Dendritic cell treated with granulocyte-macrophage colony-stimulating factor and Interleukin-4, amounts not matched to agents 40 ng/mL and 50 ng/mL, for 4 days (primary cell): Measurements from ENCODE around the gene CDH1.

Source experiments
- H3K27ac Mint-ChIP-seq: one replicate; pipeline ENCODE4 v1.8.0; 2022; ENCODE audit warnings: mild to moderate bottlenecking, mixed read lengths
- H3K27me3 Mint-ChIP-seq: one replicate; pipeline ENCODE4 v1.8.0; 2022; ENCODE audit warnings: mild to moderate bottlenecking, mixed read lengths
- H3K36me3 Mint-ChIP-seq: one replicate; pipeline ENCODE4 v1.8.0; 2022; ENCODE audit warnings: low read depth, mixed read lengths
- H3K4me1 Mint-ChIP-seq: one replicate; pipeline ENCODE4 v1.8.0; 2022; ENCODE audit warnings: low read depth, mixed read lengths
- H3K4me3 Mint-ChIP-seq: one replicate; pipeline ENCODE4 v1.8.0; 2022; ENCODE audit warnings: mild to moderate bottlenecking, moderate library complexity, mixed read lengths
- H3K9me3 Mint-ChIP-seq: one replicate; pipeline ENCODE4 v1.8.0; 2022; ENCODE audit warnings: mixed read lengths
- intact Hi-C: fragments of 100-400 bp; cut with micrococcal nuclease; formaldehyde crosslinking; loops from one replicate; pipeline ENCODE4 v1.15.0; 2022

The CDH1 gene

GRCh38 chr16:68737046-68737729 is at the start of gene CDH1:
Gene CDH1, plus strand, starts transcription at chr16:68737292. Its CDS starts 124 bp downstream, at chr16:68737416.
- H3K9me3 Mint-ChIP-seq: no peaks in the 10 kb centered on the region

GRCh38 chr16:68689921-68690320 is 47.2 kb upstream of the CDH1 start:
- H3K27ac Mint-ChIP-seq: no peak overlapping the region
- H3K9me3 Mint-ChIP-seq: no peaks in the 10 kb centered on the region
- H3K4me1 Mint-ChIP-seq: no peaks in the 10 kb centered on the region
- peaks cover 1% of the 10 kb centered on the region for H3K27me3 Mint-ChIP-seq
- no peak overlapping the region for H3K4me3 Mint-ChIP-seq
- no peaks in the 10 kb centered on the region for H3K36me3 Mint-ChIP-seq
- intact Hi-C loops: no loop called here

More at GRCh38 chr16:68737046-68737729, at the start of gene CDH1:
- peak within 1 kb of the TSS; percentile 47 for H3K4me3 Mint-ChIP-seq
- peaks cover 40% of the 10 kb centered on the region for H3K4me1 Mint-ChIP-seq
- peak within 1 kb of the TSS; percentile 15 for H3K27ac Mint-ChIP-seq
- peaks cover 63% of the 10 kb centered on the region for H3K27me3 Mint-ChIP-seq
- intact Hi-C loops: no loop called here
- H3K36me3 Mint-ChIP-seq: no peaks in the 10 kb centered on the region

GRCh38 chr16:68695575-68695974 is 41.5 kb upstream of the CDH1 start:
- no peak overlapping the region for H3K27ac Mint-ChIP-seq

GRCh38 chr16:68696514-68696913 is 40.6 kb upstream of the CDH1 start:
- H3K4me1 Mint-ChIP-seq: peaks cover 17% of the 10 kb centered on the region
- no peaks in the 10 kb centered on the region for H3K36me3 Mint-ChIP-seq
- intact Hi-C loops: no loop called here
- peaks cover 7% of the 10 kb centered on the region for H3K27me3 Mint-ChIP-seq
- no peaks in the 10 kb centered on the region for H3K9me3 Mint-ChIP-seq
- no peak overlapping the region for H3K4me3 Mint-ChIP-seq
- no peak overlapping the region for H3K27ac Mint-ChIP-seq

More at GRCh38 chr16:68695575-68695974, 41.5 kb upstream of the CDH1 start:
- Mint-ChIP-seq H3K4me3 (no peak overlapping the region), H3K4me1 (peaks cover 16% of the 10 kb centered on the region), H3K9me3 (no peaks in the 10 kb centered on the region), H3K36me3 (no peaks in the 10 kb centered on the region), H3K27me3 (peaks cover 7% of the 10 kb centered on the region)
- intact Hi-C loops: no loop called here

GRCh38 chr16:68698091-68698490 is 39.0 kb upstream of the CDH1 start:
- H3K27me3 Mint-ChIP-seq: peaks cover 12% of the 10 kb centered on the region
- peaks cover 17% of the 10 kb centered on the region for H3K4me1 Mint-ChIP-seq
- H3K36me3 Mint-ChIP-seq: no peaks in the 10 kb centered on the region
- intact Hi-C loops: no loop called here
- H3K27ac Mint-ChIP-seq: no peak overlapping the region
- no peak overlapping the region for H3K4me3 Mint-ChIP-seq
- H3K9me3 Mint-ChIP-seq: no peaks in the 10 kb centered on the region

GRCh38 chr16:68700120-68700519 is 37.0 kb upstream of the CDH1 start:
- H3K4me1 Mint-ChIP-seq: peaks cover 23% of the 10 kb centered on the region
- intact Hi-C loops: loop anchor here (10.0 kb wide), 2 partner anchors 165 to 425 kb away; partner anchors contain the start of gene ZFP90
- no peaks in the 10 kb centered on the region for H3K9me3 Mint-ChIP-seq
- H3K36me3 Mint-ChIP-seq: no peaks in the 10 kb centered on the region
- H3K27ac Mint-ChIP-seq: no peak overlapping the region
- H3K27me3 Mint-ChIP-seq: peaks cover 17% of the 10 kb centered on the region
- peak overlapping the region; percentile 13 for H3K4me3 Mint-ChIP-seq

- no peaks in the 10 kb centered on the region for H3K36me3 Mint-ChIP-seq
- H3K4me3 Mint-ChIP-seq: no peak overlapping the region
- peaks cover 20% of the 10 kb centered on the region for H3K27me3 Mint-ChIP-seq
- no peak overlapping the region for H3K27ac Mint-ChIP-seq
- no peaks in the 10 kb centered on the region for H3K9me3 Mint-ChIP-seq
- peaks cover 23% of the 10 kb centered on the region for H3K4me1 Mint-ChIP-seq
- intact Hi-C loops: loop anchor here (10.0 kb wide), 2 partner anchors 166 to 424 kb away; partner anchors contain the start of gene ZFP90
These were observed 36.3 kb upstream of the CDH1 start for GRCh38 chr16:68700831-68701230.

- intact Hi-C loops: loop anchor here (1.0 to 10.0 kb wide), 3 partner anchors 96 to 420 kb away; partner anchors contain the start of gene ZFP90
- Mint-ChIP-seq H3K27ac (no peak overlapping the region), H3K27me3 (peaks cover 20% of the 10 kb centered on the region), H3K4me1 (peaks cover 20% of the 10 kb centered on the region), H3K36me3 (no peaks in the 10 kb centered on the region), H3K9me3 (no peaks in the 10 kb centered on the region), H3K4me3 (no peak overlapping the region)
These were observed 32.7 kb upstream of the CDH1 start for GRCh38 chr16:68704232-68704867.

- no peak overlapping the region for H3K27ac Mint-ChIP-seq
- no peak overlapping the region for H3K4me3 Mint-ChIP-seq
- H3K36me3 Mint-ChIP-seq: no peaks in the 10 kb centered on the region
- peaks cover 31% of the 10 kb centered on the region for H3K27me3 Mint-ChIP-seq
- H3K9me3 Mint-ChIP-seq: no peaks in the 10 kb centered on the region
- peaks cover 34% of the 10 kb centered on the region for H3K4me1 Mint-ChIP-seq
- intact Hi-C loops: loop anchor here (10.0 kb wide), 2 partner anchors 173 to 417 kb away; partner anchors contain the start of gene ZFP90
These were observed 29.5 kb upstream of the CDH1 start for GRCh38 chr16:68707340-68708152.

GRCh38 chr16:68710211-68710610 is 26.9 kb upstream of the CDH1 start:
- H3K27me3 Mint-ChIP-seq: peaks cover 24% of the 10 kb centered on the region
- H3K36me3 Mint-ChIP-seq: no peaks in the 10 kb centered on the region
- H3K4me1 Mint-ChIP-seq: peaks cover 37% of the 10 kb centered on the region
- peak overlapping the region; percentile 4 for H3K4me3 Mint-ChIP-seq
- intact Hi-C loops: no loop called here
- H3K27ac Mint-ChIP-seq: no peak overlapping the region
- H3K9me3 Mint-ChIP-seq: no peaks in the 10 kb centered on the region

- H3K27me3 Mint-ChIP-seq: peaks cover 21% of the 10 kb centered on the region
- H3K36me3 Mint-ChIP-seq: no peaks in the 10 kb centered on the region
- no peak overlapping the region for H3K4me3 Mint-ChIP-seq
- peak overlapping the region; percentile 2 for H3K27ac Mint-ChIP-seq
- H3K4me1 Mint-ChIP-seq: peaks cover 44% of the 10 kb centered on the region
- H3K9me3 Mint-ChIP-seq: no peaks in the 10 kb centered on the region
- intact Hi-C loops: no loop called here
These were observed 25.5 kb upstream of the CDH1 start for GRCh38 chr16:68711421-68712139.

GRCh38 chr16:68713361-68713760 is 23.7 kb upstream of the CDH1 start:
- intact Hi-C loops: no loop called here
- H3K4me1 Mint-ChIP-seq: peaks cover 44% of the 10 kb centered on the region
- H3K9me3 Mint-ChIP-seq: no peaks in the 10 kb centered on the region
- H3K4me3 Mint-ChIP-seq: no peak overlapping the region
- H3K36me3 Mint-ChIP-seq: no peaks in the 10 kb centered on the region
- peaks cover 18% of the 10 kb centered on the region for H3K27me3 Mint-ChIP-seq
- no peak overlapping the region for H3K27ac Mint-ChIP-seq

- H3K4me1 Mint-ChIP-seq: peaks cover 34% of the 10 kb centered on the region
- intact Hi-C loops: no loop called here
- H3K4me3 Mint-ChIP-seq: no peak overlapping the region
- peaks cover 5% of the 10 kb centered on the region for H3K27me3 Mint-ChIP-seq
- H3K36me3 Mint-ChIP-seq: no peaks in the 10 kb centered on the region
- no peak overlapping the region for H3K27ac Mint-ChIP-seq
- no peaks in the 10 kb centered on the region for H3K9me3 Mint-ChIP-seq
These were observed 21.6 kb upstream of the CDH1 start for GRCh38 chr16:68715471-68715870.
